Dendritic cell treated with granulocyte-macrophage colony-stimulating factor and Interleukin-4, amounts not matched to agents 40 ng/mL and 50 ng/mL, for 4 days (primary cell): ENCODE results near the gene VIL1.

Experiments
- H3K27ac Mint-ChIP-seq: one replicate; pipeline ENCODE4 v1.8.0; 2022; ENCODE audit warnings: mild to moderate bottlenecking, mixed read lengths
- H3K27me3 Mint-ChIP-seq: one replicate; pipeline ENCODE4 v1.8.0; 2022; ENCODE audit warnings: mild to moderate bottlenecking, mixed read lengths
- H3K36me3 Mint-ChIP-seq: one replicate; pipeline ENCODE4 v1.8.0; 2022; ENCODE audit warnings: low read depth, mixed read lengths
- H3K4me1 Mint-ChIP-seq: one replicate; pipeline ENCODE4 v1.8.0; 2022; ENCODE audit warnings: low read depth, mixed read lengths
- H3K4me3 Mint-ChIP-seq: one replicate; pipeline ENCODE4 v1.8.0; 2022; ENCODE audit warnings: mild to moderate bottlenecking, moderate library complexity, mixed read lengths
- H3K9me3 Mint-ChIP-seq: one replicate; pipeline ENCODE4 v1.8.0; 2022; ENCODE audit warnings: mixed read lengths
- intact Hi-C: fragments of 100-400 bp; cut with micrococcal nuclease; formaldehyde crosslinking; loops from one replicate; pipeline ENCODE4 v1.15.0; 2022

The VIL1 gene

DNA sequence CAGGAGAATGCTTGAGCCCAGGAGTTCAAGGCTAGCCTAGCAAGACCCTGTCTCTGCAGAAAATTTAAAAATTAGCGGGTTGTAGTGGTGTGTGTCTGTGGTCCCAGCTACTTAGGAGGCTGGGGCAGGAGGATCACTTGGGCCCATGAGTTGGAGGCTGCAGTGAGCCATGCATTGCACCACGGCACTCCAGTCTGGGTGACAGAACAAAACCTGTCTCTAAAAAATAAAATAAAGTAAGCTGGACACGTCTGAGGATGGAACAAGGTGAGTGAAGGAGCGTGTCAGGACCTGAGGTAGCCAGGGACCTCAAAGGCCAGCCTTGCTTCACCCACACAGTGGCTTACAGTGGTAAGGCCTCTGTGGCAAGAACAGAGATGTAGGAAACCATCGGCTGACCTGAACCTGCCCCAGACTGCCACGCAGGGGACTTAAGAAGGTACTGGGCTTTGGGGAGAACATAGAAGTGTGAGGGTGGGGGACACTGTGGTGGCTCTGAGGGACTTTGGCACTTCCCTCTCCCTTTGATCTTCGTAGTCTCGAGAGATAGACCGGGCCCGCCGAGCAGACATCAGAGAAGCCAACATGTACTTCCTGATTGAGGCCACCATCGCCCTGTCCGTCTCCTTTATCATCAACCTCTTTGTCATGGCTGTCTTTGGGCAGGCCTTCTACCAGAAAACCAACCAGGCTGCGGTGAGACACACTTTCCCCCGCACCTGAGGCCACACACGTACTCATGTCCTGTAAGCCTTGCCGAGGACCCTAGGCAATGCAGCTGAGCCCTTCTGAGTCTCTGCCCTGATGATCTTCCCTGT is 29.4 kb upstream of the VIL1 start:
- Mint-ChIP-seq H3K27ac (peak overlapping the region; percentile 72), H3K9me3 (no peaks in the 10 kb centered on the region), H3K36me3 (peaks cover 5% of the 10 kb centered on the region), H3K4me3 (no peak overlapping the region), H3K4me1 (peaks cover 84% of the 10 kb centered on the region), H3K27me3 (no peaks in the 10 kb centered on the region)
- intact Hi-C loops, result no loop called here

- Mint-ChIP-seq H3K4me1 (peaks cover 84% of the 10 kb centered on the region), H3K36me3 (peaks cover 7% of the 10 kb centered on the region), H3K27me3 (no peaks in the 10 kb centered on the region), H3K4me3 (no peak overlapping the region), H3K9me3 (no peaks in the 10 kb centered on the region), H3K27ac (peak overlapping the region; percentile 96)
- intact Hi-C loops, result no loop called here
Observed at GRCh38 chr2:218391202-218391601, 27.7 kb upstream of the VIL1 start.

GRCh38 chr2:218392459-218392858 is 26.5 kb upstream of the VIL1 start:
- H3K9me3 Mint-ChIP-seq, result no peaks in the 10 kb centered on the region
- no peak overlapping the region for H3K4me3 Mint-ChIP-seq
- intact Hi-C loops, result no loop called here
- H3K27ac Mint-ChIP-seq, result peak overlapping the region; percentile 96
- peaks cover 18% of the 10 kb centered on the region for H3K36me3 Mint-ChIP-seq
- H3K4me1 Mint-ChIP-seq, result peaks cover 85% of the 10 kb centered on the region
- H3K27me3 Mint-ChIP-seq, result no peaks in the 10 kb centered on the region

DNA sequence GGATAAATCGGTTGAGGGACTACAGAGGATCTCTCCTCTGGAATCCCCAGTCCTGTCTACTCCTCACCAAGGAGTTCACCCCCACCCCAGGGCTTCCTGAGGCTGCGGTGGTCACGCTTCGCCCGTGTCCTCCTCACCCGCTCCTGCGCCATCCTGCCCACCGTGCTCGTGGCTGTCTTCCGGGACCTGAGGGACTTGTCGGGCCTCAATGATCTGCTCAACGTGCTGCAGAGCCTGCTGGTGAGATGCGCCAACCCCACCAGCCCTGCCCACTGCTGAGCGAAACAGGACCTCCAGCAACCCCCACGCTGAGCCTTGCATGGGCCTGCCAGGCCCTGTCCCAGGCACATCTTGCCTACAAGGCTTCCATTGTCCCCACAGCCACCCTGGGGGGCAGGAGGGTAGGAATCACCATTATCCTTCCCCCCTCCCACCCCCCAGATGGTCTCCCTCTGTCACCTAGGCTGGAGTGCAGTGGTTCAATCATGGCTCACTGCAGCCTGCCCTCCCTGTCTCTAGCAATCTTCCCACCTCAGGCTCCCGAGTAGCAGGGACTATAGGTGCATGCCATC is 25.9 kb upstream of the VIL1 start:
- H3K4me1 Mint-ChIP-seq, result peaks cover 85% of the 10 kb centered on the region
- H3K9me3 Mint-ChIP-seq, result no peaks in the 10 kb centered on the region
- H3K27ac Mint-ChIP-seq, result peak overlapping the region; percentile 96
- H3K27me3 Mint-ChIP-seq, result no peaks in the 10 kb centered on the region
- H3K36me3 Mint-ChIP-seq, result peaks cover 23% of the 10 kb centered on the region
- H3K4me3 Mint-ChIP-seq, result no peak overlapping the region
- intact Hi-C loops, result no loop called here

DNA sequence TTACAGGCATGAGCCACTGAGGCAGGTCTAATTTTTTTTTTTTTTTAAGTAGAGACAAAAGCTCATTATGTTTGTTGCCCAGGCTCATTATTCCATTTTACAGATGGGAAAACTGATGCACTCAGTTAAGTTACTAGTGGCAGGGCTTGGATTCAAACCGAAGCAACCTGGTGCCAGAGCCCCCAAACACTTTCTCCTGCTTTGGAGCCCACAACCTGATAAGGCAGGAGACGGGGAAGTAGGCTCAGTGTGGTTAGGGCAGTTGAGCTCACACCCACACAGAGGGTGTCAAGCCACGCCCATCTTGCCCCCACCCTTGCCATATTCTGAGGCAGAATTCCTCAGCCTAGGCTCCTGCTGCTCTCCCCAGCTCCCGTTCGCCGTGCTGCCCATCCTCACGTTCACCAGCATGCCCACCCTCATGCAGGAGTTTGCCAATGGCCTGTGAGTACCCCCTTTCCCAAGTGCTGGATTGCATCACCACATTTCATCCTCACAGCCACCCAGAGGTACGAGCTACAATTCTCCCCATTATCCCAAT is 25.1 kb upstream of the VIL1 start:
- peaks cover 80% of the 10 kb centered on the region for H3K4me1 Mint-ChIP-seq
- H3K9me3 Mint-ChIP-seq, result no peaks in the 10 kb centered on the region
- intact Hi-C loops, result loop anchor here (2.0 kb wide), 2 partner anchors 33 to 101 kb away; partner anchors contain the start of gene TMBIM1
- peak overlapping the region; percentile 96 for H3K27ac Mint-ChIP-seq
- H3K36me3 Mint-ChIP-seq, result peaks cover 26% of the 10 kb centered on the region
- peak overlapping the region; percentile 72 for H3K4me3 Mint-ChIP-seq
- H3K27me3 Mint-ChIP-seq, result no peaks in the 10 kb centered on the region

GRCh38 chr2:218394298-218395089 is 24.4 kb upstream of the VIL1 start:
- H3K4me1 Mint-ChIP-seq, result peaks cover 75% of the 10 kb centered on the region
- peak overlapping the region; percentile 96 for H3K27ac Mint-ChIP-seq
- H3K9me3 Mint-ChIP-seq, result no peaks in the 10 kb centered on the region
- H3K27me3 Mint-ChIP-seq, result no peaks in the 10 kb centered on the region
- peaks cover 30% of the 10 kb centered on the region for H3K36me3 Mint-ChIP-seq
- H3K4me3 Mint-ChIP-seq, result peak overlapping the region; percentile 72
- intact Hi-C loops, result loop anchor here (2.0 kb wide), 2 partner anchors 34 to 102 kb away; partner anchors contain the start of gene TMBIM1

- Mint-ChIP-seq H3K9me3 (no peaks in the 10 kb centered on the region), H3K36me3 (peaks cover 33% of the 10 kb centered on the region), H3K27me3 (no peaks in the 10 kb centered on the region), H3K4me1 (peaks cover 69% of the 10 kb centered on the region), H3K4me3 (peak overlapping the region; percentile 72), H3K27ac (peak overlapping the region; percentile 96)
- intact Hi-C loops, result loop anchor here (2.0 kb wide), 2 partner anchors 34 to 102 kb away; partner anchors contain the start of gene TMBIM1
Observed at GRCh38 chr2:218395090-218395444, 23.9 kb upstream of the VIL1 start.

- Mint-ChIP-seq H3K9me3 (no peaks in the 10 kb centered on the region), H3K4me1 (peaks cover 65% of the 10 kb centered on the region)
Observed at GRCh38 chr2:218395456-218395825, 23.5 kb upstream of the VIL1 start.

DNA sequence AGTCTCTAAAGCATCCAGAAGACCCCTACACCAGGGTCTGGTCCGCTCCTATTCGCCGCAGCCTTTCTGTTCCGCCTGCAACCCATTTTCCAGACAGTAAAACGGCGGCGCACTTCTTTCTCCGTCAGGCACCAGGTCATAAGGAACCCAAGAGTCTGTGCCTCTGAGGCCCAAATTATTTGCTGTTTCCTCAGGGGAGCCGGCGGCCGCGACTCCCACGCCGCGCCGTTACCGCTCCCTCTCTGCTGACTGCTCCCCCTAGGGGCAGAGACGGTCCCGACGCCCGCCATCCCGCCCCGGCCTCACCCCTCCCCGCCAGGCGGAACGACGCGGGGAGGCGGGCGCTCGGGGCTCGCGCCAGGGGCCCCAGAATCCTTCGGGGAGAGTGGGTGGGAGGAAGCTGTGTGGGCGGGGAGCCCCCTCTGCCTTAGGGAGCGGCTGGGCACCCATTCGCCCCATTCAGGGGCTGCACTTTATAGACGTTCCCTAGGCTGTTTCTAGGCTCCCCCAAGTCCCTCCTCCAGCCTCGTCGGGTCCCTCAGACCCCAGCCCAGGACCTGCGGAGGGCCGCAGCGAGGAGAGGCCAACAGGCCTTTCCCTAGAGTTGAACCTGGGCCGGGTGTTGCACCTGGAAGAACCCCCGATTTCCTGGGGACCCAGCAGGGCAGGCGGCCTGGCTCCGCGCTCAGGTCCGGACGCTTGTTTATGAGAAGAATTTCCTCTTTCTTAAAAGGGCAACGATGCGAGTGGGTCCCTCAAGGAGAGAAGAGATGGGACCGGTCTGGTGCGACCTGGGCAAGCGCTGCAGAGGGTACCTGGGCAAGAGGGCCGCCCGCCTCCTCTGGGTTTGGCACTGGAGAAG is 22.9 kb upstream of the VIL1 start:
- Mint-ChIP-seq H3K27ac (peak overlapping the region; percentile 96), H3K4me1 (peaks cover 66% of the 10 kb centered on the region), H3K4me3 (peak overlapping the region; percentile 86), H3K27me3 (no peaks in the 10 kb centered on the region), H3K9me3 (no peaks in the 10 kb centered on the region), H3K36me3 (peaks cover 42% of the 10 kb centered on the region)
- intact Hi-C loops, result loop anchor here (1.0 to 2.0 kb wide), 3 partner anchors 10 to 103 kb away; partner anchors contain the start of gene TMBIM1

More at GRCh38 chr2:218395456-218395825, 23.5 kb upstream of the VIL1 start:
- intact Hi-C loops, result loop anchor here (2.0 kb wide), 2 partner anchors 35 to 103 kb away; partner anchors contain the start of gene TMBIM1
- Mint-ChIP-seq H3K4me3 (peak overlapping the region; percentile 58), H3K27ac (peak overlapping the region; percentile 96), H3K36me3 (peaks cover 36% of the 10 kb centered on the region), H3K27me3 (no peaks in the 10 kb centered on the region)

GRCh38 chr2:218396688-218397462 is 22.0 kb upstream of the VIL1 start:
- no peaks in the 10 kb centered on the region for H3K27me3 Mint-ChIP-seq
- H3K9me3 Mint-ChIP-seq, result no peaks in the 10 kb centered on the region
- intact Hi-C loops, result loop anchor here (1.0 kb wide), 1 partner anchor 9 kb away; no protein-coding TSS in a partner anchor
- peak overlapping the region; percentile 86 for H3K4me3 Mint-ChIP-seq
- H3K4me1 Mint-ChIP-seq, result peaks cover 69% of the 10 kb centered on the region
- H3K27ac Mint-ChIP-seq, result peak overlapping the region; percentile 96
- peaks cover 45% of the 10 kb centered on the region for H3K36me3 Mint-ChIP-seq

- Mint-ChIP-seq H3K27me3 (no peaks in the 10 kb centered on the region), H3K4me3 (peak overlapping the region; percentile 86), H3K4me1 (peaks cover 72% of the 10 kb centered on the region), H3K27ac (peak overlapping the region; percentile 96), H3K9me3 (no peaks in the 10 kb centered on the region), H3K36me3 (peaks cover 51% of the 10 kb centered on the region)
- intact Hi-C loops, result no loop called here
Observed at GRCh38 chr2:218397463-218397819, 21.5 kb upstream of the VIL1 start.

GRCh38 chr2:218397820-218398436 is 21.0 kb upstream of the VIL1 start:
- Mint-ChIP-seq H3K27ac (peak overlapping the region; percentile 96), H3K4me1 (peaks cover 72% of the 10 kb centered on the region), H3K9me3 (no peaks in the 10 kb centered on the region), H3K27me3 (no peaks in the 10 kb centered on the region), H3K36me3 (peaks cover 56% of the 10 kb centered on the region), H3K4me3 (peak overlapping the region; percentile 86)
- intact Hi-C loops, result no loop called here
